Adrenal gland (tissue), 5 donors: ENCODE results near the gene COP1.
"Not testable (repeated sequence)": the region's sequence is repeated elsewhere in the genome, so short reads cannot be mapped to it uniquely, and the experiment has no call there.

Source experiments
- POLR2A ChIP-seq, 2 donors: fragments of 450-650 bp; IDR thresholded peaks; one replicate each; pipeline ENCODE4 v1.6.1; 2017; ENCODE audit warnings: antibody characterized with exemption in 2 of 2, mild to moderate bottlenecking in 2 of 2, moderate library complexity in 1 of 2
- TF ChIP-seq, protein P1 (sequence below), 6 experiments: fragments of 450-650 bp in 4 of 6; fragments of 200-600 bp in 2 of 6; sonication (generic) in 1 of 6; IDR thresholded peaks; 1 replicate in 5 of 6; 2 replicates in 1 of 6; pipeline versions ENCODE4 v1.5.1 to v1.8.0; 2016 to 2021; ENCODE audit warnings: antibody characterized with exemption in 6 of 6, mild to moderate bottlenecking in 2 of 6, moderate library complexity in 1 of 6
- donor health status: DM: no; HTN: no; CAD: no.

DNA sequence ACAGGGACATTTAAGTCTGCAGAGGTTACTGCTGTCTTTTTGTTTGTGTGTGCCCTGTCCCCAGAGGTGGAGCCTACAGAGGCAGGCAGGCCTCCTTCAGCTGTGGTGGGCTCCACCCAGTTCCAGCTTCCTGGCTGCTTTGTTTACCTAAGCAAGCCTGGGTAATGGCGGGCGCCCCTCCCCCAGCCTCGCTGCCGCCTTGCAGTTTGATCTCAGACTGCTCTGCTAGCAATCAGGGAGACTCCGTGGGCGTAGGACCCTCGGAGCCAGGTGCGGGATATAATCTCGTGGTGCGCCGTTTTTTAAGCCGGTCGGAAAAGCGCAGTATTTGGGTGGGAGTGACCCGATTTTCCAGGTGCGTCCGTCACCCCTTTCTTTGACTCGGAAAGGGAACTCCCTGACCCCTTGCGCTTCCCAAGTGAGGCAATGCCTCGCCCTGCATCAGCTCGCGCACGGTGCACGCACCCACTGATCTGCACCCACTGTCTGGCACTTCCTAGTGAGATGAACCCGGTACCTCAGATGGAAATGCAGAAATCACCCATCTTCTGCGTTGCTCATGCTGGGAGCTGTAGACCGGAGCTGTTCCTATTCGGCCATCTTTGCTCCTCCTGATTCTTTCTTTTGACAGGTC lies 199.2 kb downstream of the COP1 start:
- TF ChIP-seq, protein P1, sequence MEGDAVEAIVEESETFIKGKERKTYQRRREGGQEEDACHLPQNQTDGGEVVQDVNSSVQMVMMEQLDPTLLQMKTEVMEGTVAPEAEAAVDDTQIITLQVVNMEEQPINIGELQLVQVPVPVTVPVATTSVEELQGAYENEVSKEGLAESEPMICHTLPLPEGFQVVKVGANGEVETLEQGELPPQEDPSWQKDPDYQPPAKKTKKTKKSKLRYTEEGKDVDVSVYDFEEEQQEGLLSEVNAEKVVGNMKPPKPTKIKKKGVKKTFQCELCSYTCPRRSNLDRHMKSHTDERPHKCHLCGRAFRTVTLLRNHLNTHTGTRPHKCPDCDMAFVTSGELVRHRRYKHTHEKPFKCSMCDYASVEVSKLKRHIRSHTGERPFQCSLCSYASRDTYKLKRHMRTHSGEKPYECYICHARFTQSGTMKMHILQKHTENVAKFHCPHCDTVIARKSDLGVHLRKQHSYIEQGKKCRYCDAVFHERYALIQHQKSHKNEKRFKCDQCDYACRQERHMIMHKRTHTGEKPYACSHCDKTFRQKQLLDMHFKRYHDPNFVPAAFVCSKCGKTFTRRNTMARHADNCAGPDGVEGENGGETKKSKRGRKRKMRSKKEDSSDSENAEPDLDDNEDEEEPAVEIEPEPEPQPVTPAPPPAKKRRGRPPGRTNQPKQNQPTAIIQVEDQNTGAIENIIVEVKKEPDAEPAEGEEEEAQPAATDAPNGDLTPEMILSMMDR (IDR thresholded peaks at IDR 0.05): not testable (repeated sequence)
- not testable (repeated sequence) for TF ChIP-seq POLR2A (IDR thresholded peaks at IDR 0.05)
